ENCODE results near the gene ISM1. TPM values are rescaled to one million over a fixed set of nuclear protein-coding genes. Genes with fewer than 3 reads are reported as not detected.
A peak's percentile ranks its signal among the peaks of the same experiment; 100 is the strongest.

The ISM1 gene
- total RNA-seq, 4 donors from 2014 or later: 0.55 to 0.64 TPM; not detected in 2

DNA sequence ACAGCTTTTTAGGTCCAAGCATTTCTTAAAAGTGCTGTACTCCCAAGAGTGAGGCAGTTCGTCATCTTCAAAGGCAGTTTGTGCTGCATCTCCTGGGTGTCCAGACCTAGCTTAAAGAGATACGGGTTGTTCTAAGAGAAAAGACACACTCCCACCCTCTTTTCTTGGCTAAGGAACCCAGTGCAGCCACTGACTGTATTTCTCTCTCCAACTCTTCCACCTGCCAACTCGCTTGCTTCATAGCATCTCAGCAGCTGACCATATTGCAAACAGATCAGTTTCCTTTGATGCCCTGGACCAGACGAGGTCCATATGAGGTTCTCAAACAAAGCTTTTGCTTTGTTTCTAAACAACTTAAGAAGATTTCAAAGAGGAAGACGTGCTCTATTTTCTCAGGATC lies 101.1 kb downstream of the ISM1 start:
- intact Hi-C loops (cut with DNase I; ENCODE audit: low total_unique reads) (no loop called here), in situ Hi-C loops (cut with MboI; ENCODE audit: low pct_ligation_motif_present in 1 of 4, low pct_unique_long_range_greater_than_20kb in 1 of 4, low sequenced_read_pairs in 3 of 4) (no loop called here)
- peak overlapping the region in 2 of 4 donors; percentile 42 to 74 for H3K27ac ChIP-seq
- H3K36me3 ChIP-seq: no peaks in the 10 kb centered on the region
- no peaks in the 10 kb centered on the region for H3K27me3 ChIP-seq
- no peaks in the 10 kb centered on the region for H3K9me3 ChIP-seq
- DNase-seq: no peak
- no peaks in the 10 kb centered on the region for H3K4me1 ChIP-seq
- TF ChIP-seq, protein P1, sequence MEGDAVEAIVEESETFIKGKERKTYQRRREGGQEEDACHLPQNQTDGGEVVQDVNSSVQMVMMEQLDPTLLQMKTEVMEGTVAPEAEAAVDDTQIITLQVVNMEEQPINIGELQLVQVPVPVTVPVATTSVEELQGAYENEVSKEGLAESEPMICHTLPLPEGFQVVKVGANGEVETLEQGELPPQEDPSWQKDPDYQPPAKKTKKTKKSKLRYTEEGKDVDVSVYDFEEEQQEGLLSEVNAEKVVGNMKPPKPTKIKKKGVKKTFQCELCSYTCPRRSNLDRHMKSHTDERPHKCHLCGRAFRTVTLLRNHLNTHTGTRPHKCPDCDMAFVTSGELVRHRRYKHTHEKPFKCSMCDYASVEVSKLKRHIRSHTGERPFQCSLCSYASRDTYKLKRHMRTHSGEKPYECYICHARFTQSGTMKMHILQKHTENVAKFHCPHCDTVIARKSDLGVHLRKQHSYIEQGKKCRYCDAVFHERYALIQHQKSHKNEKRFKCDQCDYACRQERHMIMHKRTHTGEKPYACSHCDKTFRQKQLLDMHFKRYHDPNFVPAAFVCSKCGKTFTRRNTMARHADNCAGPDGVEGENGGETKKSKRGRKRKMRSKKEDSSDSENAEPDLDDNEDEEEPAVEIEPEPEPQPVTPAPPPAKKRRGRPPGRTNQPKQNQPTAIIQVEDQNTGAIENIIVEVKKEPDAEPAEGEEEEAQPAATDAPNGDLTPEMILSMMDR (IDR thresholded peaks at IDR 0.05): no peak
- TF ChIP-seq EP300 (IDR thresholded peaks at IDR 0.05; ENCODE audit: low read depth) (no peak), POLR2AphosphoS5 (IDR thresholded peaks at IDR 0.05) (peak in 1 of 3 donors; percentile 4), POLR2A (IDR thresholded peaks at IDR 0.05) (no peak)
- WGBS, 2 donors (ENCODE audit: low coverage in 1 of 2): 55 to 64% methylated on average over 3 to 5 of the region's 5 CpGs
- H3K4me3 ChIP-seq: no peak overlapping the region

DNA sequence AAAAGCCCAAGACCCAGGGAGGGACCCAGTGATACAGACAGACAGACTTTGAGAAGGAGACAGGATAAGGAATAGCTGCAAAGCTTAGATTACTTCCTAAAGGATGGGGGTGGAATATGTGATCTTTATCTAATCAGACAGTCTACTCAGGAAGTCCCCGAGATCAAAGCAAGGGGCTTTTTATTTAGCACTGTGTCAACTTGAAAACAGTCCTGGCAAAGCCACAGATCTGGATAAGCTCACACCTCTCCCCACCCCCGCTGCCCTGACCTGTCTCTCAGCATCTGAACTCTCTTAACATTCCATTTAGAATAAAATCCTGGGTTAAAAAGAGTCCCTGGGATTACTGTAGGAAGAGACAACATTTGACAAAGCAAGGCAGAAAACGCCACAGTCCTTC lies 101.5 kb downstream of the ISM1 start:
- Histone ChIP-seq H3K9me3 (no peaks in the 10 kb centered on the region), H3K36me3 (no peaks in the 10 kb centered on the region), H3K27me3 (no peaks in the 10 kb centered on the region), H3K4me1 (no peaks in the 10 kb centered on the region), H3K4me3 (no peak overlapping the region), H3K27ac (peak overlapping the region in 2 of 4 donors; percentile 42 to 74)
- intact Hi-C loops (cut with DNase I; ENCODE audit: low total_unique reads) (no loop called here), in situ Hi-C loops (cut with MboI; ENCODE audit: low pct_ligation_motif_present in 1 of 4, low pct_unique_long_range_greater_than_20kb in 1 of 4, low sequenced_read_pairs in 3 of 4) (no loop called here)
- DNase-seq: no peak
- no peak for TF ChIP-seq POLR2A (IDR thresholded peaks at IDR 0.05)
- TF ChIP-seq POLR2AphosphoS5 (IDR thresholded peaks at IDR 0.05): no peak
- no peak for TF ChIP-seq EP300 (IDR thresholded peaks at IDR 0.05; ENCODE audit: low read depth)
- TF ChIP-seq, protein P1 (IDR thresholded peaks at IDR 0.05): no peak
- WGBS, 2 donors (ENCODE audit: low coverage in 1 of 2): 26 to 41% methylated on average over 3 of the region's 3 CpGs

DNA sequence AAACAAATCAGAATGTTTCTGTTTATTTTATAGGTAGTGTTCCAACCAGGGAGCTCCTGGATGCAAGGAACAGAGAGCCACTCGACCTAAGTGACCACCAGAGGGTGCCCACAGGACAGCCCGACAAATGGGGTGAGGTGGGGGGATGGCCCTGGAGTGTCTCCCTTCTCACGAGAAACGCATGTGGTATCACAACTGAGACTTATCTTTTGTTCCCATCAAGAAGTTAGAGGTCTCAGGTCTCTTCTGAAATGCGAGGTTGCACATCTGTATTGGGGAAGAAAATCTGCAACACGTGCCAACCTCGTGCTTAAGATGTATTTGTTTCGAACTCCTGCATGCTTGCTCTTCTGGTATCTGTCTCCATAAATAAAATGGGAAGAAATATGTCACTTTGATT lies 104.0 kb downstream of the ISM1 start:
- intact Hi-C loops (cut with DNase I; ENCODE audit: low total_unique reads): no loop called here
- in situ Hi-C loops (cut with MboI; ENCODE audit: low pct_ligation_motif_present in 1 of 4, low pct_unique_long_range_greater_than_20kb in 1 of 4, low sequenced_read_pairs in 3 of 4): no loop called here
- Histone ChIP-seq H3K27ac (no peak overlapping the region), H3K27me3 (no peaks in the 10 kb centered on the region), H3K4me3 (no peak overlapping the region), H3K9me3 (no peaks in the 10 kb centered on the region), H3K4me1 (no peaks in the 10 kb centered on the region), H3K36me3 (no peaks in the 10 kb centered on the region)
- TF ChIP-seq POLR2A (IDR thresholded peaks at IDR 0.05) (no peak), EP300 (IDR thresholded peaks at IDR 0.05; ENCODE audit: low read depth) (no peak), POLR2AphosphoS5 (IDR thresholded peaks at IDR 0.05) (no peak)
- TF ChIP-seq, protein P1 (IDR thresholded peaks at IDR 0.05): peak; percentile 14 to 37 (median 37)
- 63 to 80% methylated on average over 1 to 8 of the region's 8 CpGs for WGBS, 2 donors (ENCODE audit: low coverage in 1 of 2)
- no peak for DNase-seq

DNA sequence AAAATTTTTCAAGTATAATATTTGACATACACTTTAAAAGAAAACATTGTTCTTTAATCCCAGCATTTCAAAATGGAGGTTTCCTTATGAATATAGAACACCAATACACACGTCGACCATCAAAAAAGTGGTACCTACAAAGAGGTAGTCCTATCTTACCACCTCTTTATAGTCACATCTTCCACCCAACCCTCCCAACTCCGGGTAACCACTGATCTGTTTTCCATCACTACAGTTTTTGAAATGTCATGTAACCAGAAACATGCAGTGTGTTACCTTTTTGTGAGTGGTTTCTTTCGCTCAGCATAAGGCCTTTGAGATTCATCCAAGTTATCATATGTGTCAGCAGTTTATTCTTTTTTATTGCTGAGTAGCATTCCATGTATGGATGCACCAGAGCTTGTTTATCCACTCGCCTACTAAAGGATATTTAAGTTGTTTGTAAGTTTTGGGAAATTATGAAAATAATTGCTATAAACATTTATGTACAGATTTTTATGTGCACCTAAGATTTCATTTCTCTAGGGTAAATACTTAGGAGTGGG lies 104.8 kb downstream of the ISM1 start:
- no peaks in the 10 kb centered on the region for H3K27me3 ChIP-seq
- DNase-seq: no peak
- H3K36me3 ChIP-seq: no peaks in the 10 kb centered on the region
- H3K4me3 ChIP-seq: no peak overlapping the region
- H3K27ac ChIP-seq: no peak overlapping the region
- TF ChIP-seq POLR2AphosphoS5 (IDR thresholded peaks at IDR 0.05): no peak
- TF ChIP-seq, protein P1 (IDR thresholded peaks at IDR 0.05): no peak
- TF ChIP-seq EP300 (IDR thresholded peaks at IDR 0.05; ENCODE audit: low read depth): no peak
- no peak for TF ChIP-seq POLR2A (IDR thresholded peaks at IDR 0.05)
- in situ Hi-C loops (cut with MboI; ENCODE audit: low pct_ligation_motif_present in 1 of 4, low pct_unique_long_range_greater_than_20kb in 1 of 4, low sequenced_read_pairs in 3 of 4): no loop called here
- no peaks in the 10 kb centered on the region for H3K9me3 ChIP-seq
- 70 to 86% methylated on average over 5 of the region's 5 CpGs for WGBS, 2 donors (ENCODE audit: low coverage in 1 of 2)
- intact Hi-C loops (cut with DNase I; ENCODE audit: low total_unique reads): no loop called here
- H3K4me1 ChIP-seq: no peaks in the 10 kb centered on the region

All from transverse colon (tissue), 4 donors.